HepG2 (cell line): ENCODE measurements around the gene SPDYE6. TPM values are rescaled to one million over a fixed set of nuclear protein-coding genes. Genes with fewer than 3 reads are reported as not detected.

ENCODE experiments used
- ARHGAP35 ChIP-seq: sonication (generic); formaldehyde crosslinking; IDR thresholded peaks from 2 replicates; pipeline ENCODE4 v1.9.0; 2022; ENCODE audit warnings: mild to moderate bottlenecking, inconsistent platforms, moderate library complexity, missing genetic modification reagents, borderline replicate concordance
- BRCA1 ChIP-seq: sonication (generic); formaldehyde crosslinking; IDR thresholded peaks from 2 replicates; pipeline ENCODE4 v1.4.0; 2020; ENCODE audit warnings: missing genetic modification reagents
- CAMTA2 ChIP-seq: sonication (generic); formaldehyde crosslinking; IDR thresholded peaks from 2 replicates; pipeline ENCODE4 v1.4.0; 2020; ENCODE audit warnings: mild to moderate bottlenecking, missing genetic modification reagents, borderline replicate concordance
- MEIS1 ChIP-seq: sonication (generic); formaldehyde crosslinking; IDR thresholded peaks from 2 replicates; pipeline ENCODE4 v1.9.0; 2021; ENCODE audit warnings: mild to moderate bottlenecking, missing genetic modification reagents, moderate library complexity, borderline replicate concordance
- NCOA5 ChIP-seq: sonication (generic); formaldehyde crosslinking; IDR thresholded peaks from 2 replicates; pipeline ENCODE4 v1.4.0; 2020; ENCODE audit warnings: missing genetic modification reagents
- REST ChIP-seq, 2 experiments: IDR thresholded peaks; 2 replicates each; pipeline ENCODE4 v1.6.1; 2011 to 2012; ENCODE audit warnings: low read length in 2 of 2, borderline replicate concordance in 1 of 2, low read depth in 1 of 2, mild to moderate bottlenecking in 1 of 2, moderate library complexity in 1 of 2
- SP4 ChIP-seq: sonication (generic); formaldehyde crosslinking; IDR thresholded peaks from 2 replicates; pipeline ENCODE4 v1.8.1; 2023; ENCODE audit warnings: mild to moderate bottlenecking, missing genetic modification reagents
- THYN1 ChIP-seq: sonication (generic); formaldehyde crosslinking; IDR thresholded peaks from 2 replicates; pipeline ENCODE4 v1.8.1; 2023; ENCODE audit warnings: low read depth, mild to moderate bottlenecking, moderate library complexity, missing genetic modification reagents, borderline replicate concordance
- ZHX1 ChIP-seq: sonication (generic); formaldehyde crosslinking; IDR thresholded peaks from 2 replicates; pipeline ENCODE4 v1.8.1; 2022; ENCODE audit warnings: low read depth, mild to moderate bottlenecking, missing genetic modification reagents
- ZNF639 ChIP-seq: conservative IDR thresholded peaks from 2 replicates; pipeline ENCODE4 v1.6.1; 2018; ENCODE audit warnings: missing genetic modification reagents
- ZNF678 ChIP-seq: sonication (generic); formaldehyde crosslinking; IDR thresholded peaks from 2 replicates; pipeline ENCODE4 v1.4.0; 2020; ENCODE audit warnings: mild to moderate bottlenecking, missing genetic modification reagents
- ZNF792 ChIP-seq: IDR thresholded peaks from 2 replicates; pipeline ENCODE4 v1.6.1; 2016
- ZSCAN25 ChIP-seq: sonication (generic); formaldehyde crosslinking; IDR thresholded peaks from 2 replicates; pipeline ENCODE4 v1.8.0; 2022; ENCODE audit warnings: mild to moderate bottlenecking, missing genetic modification reagents
- ZSCAN29 ChIP-seq: sonication (generic); formaldehyde crosslinking; conservative IDR thresholded peaks from 2 replicates; pipeline ENCODE4 v1.4.0; 2020; ENCODE audit warnings: mild to moderate bottlenecking, missing genetic modification reagents
- polyA plus RNA-seq, 8 experiments: library from polyadenylated mRNA; depleted of rRNA in 3 of 8; stranded (reverse) in 7 of 8; unstranded in 1 of 8; fragments of >200 nt; fragmentation: Illumina TruSeq in 4 of 8; extraction: Trizol in 4 of 8; gene quantifications; 2 replicates each; pipeline versions ENCODE4 v1.2.1 to v1.2.3, GENCODE V29; 2011 to 2016; ENCODE audit warnings: low read depth in 4 of 8, missing spikeins in 1 of 8, mixed read lengths in 1 of 8; ENCODE audit not compliant: insufficient read depth in 1 of 8
- total RNA-seq, 5 experiments: library from RNA; depleted of rRNA; stranded (reverse); fragments of >200 nt; fragmentation: Illumina TruSeq; extraction: Trizol; gene quantifications; 2 replicates each; pipeline ENCODE4 v1.2.3, GENCODE V29; 2016; ENCODE audit warnings: low read depth in 1 of 5

The SPDYE6 gene
- total and polyA plus RNA-seq, 2 of the 13 experiments (the other 11 are each of a cell fraction or from before 2014, with no cell fraction given): 0.07 TPM; not detected in 1

- no peak for TF ChIP-seq ZNF639 (CRISPR knock-in tag)
- TF ChIP-seq ZHX1 (CRISPR knock-in tag): peak; percentile 48; the same call in 1 of the 2 replicates
- TF ChIP-seq MEIS1: no peak
- TF ChIP-seq REST (IDR thresholded peaks at IDR 0.05; ENCODE audit: borderline replicate concordance in 1 of 2, low read depth in 1 of 2, low read length in 2 of 2): no peak
- TF ChIP-seq THYN1 (CRISPR knock-in tag): no peak
- peak; percentile 73; the same call in 1 of the 2 replicates for TF ChIP-seq NCOA5 (CRISPR knock-in tag)
- TF ChIP-seq SP4 (CRISPR knock-in tag): peak; percentile 30; the same call in 1 of the 2 replicates
- TF ChIP-seq CAMTA2 (CRISPR knock-in tag): no peak
- 0 out of 2 replicates have a peak, but pooled peaks have one; percentile 22 for TF ChIP-seq ZSCAN29 (CRISPR knock-in tag)
- TF ChIP-seq ZNF792 (CRISPR knock-in tag): no peak
- 0 out of 2 replicates have a peak, but pooled peaks have one; percentile 55 for TF ChIP-seq ZNF678
- TF ChIP-seq ARHGAP35 (CRISPR knock-in tag): no peak
- TF ChIP-seq ZSCAN25 (CRISPR knock-in tag): no peak
- TF ChIP-seq BRCA1 (CRISPR knock-in tag): no peak
These were observed 39.8 kb upstream of the SPDYE6 start, which contains the start of gene PRKRIP1 (continued) for GRCh38 chr7:102395873-102396709.
